Natural killer cell treated with Interleukin-12 subunit alpha and Interleukin-12 subunit beta and Interleukin-15 and Interleukin-18, amount 100 ng/mL, for 72 hours (primary cell): ENCODE data around the gene HBG1. TPM values are rescaled to one million over a fixed set of nuclear protein-coding genes. Genes with fewer than 3 reads are reported as not detected.

Experiments
- ATAC-seq, 2 donors: fragments of 150-1000 bp; cut with Tn5 transposase in 1 of 2; sonication (Bioruptor Pico), chemical (Tn5 transposase) in 1 of 2; 2 replicates each; pipeline ENCODE4 v1.10.0; 2021
- DNase-seq: peaks from one replicate; pipeline ENCODE4 v3.0.0; 2022; ENCODE audit warnings: low spot score
- H3K27ac Mint-ChIP-seq, 2 donors: 1 replicate in 1 of 2; 2 replicates in 1 of 2; pipeline ENCODE4 v1.8.0; 2022; ENCODE audit warnings: mixed read lengths in 2 of 2, mild to moderate bottlenecking in 1 of 2, moderate library complexity in 1 of 2
- H3K27me3 Mint-ChIP-seq, 2 donors: 1 replicate in 1 of 2; 2 replicates in 1 of 2; pipeline ENCODE4 v1.8.0; 2022; ENCODE audit warnings: mixed read lengths in 2 of 2
- H3K36me3 Mint-ChIP-seq: one replicate; pipeline ENCODE4 v1.8.0; 2022; ENCODE audit warnings: mixed read lengths
- H3K4me1 Mint-ChIP-seq, 2 donors: 1 replicate in 1 of 2; 2 replicates in 1 of 2; pipeline ENCODE4 v1.8.0; 2022; ENCODE audit warnings: low read depth in 2 of 2, mixed read lengths in 2 of 2, mild to moderate bottlenecking in 1 of 2
- H3K4me3 Mint-ChIP-seq: one replicate; pipeline ENCODE4 v1.8.0; 2022; ENCODE audit warnings: mixed read lengths
- H3K9me3 Mint-ChIP-seq: 2 replicates; pipeline ENCODE4 v1.8.0; 2022; ENCODE audit warnings: mixed read lengths
- total RNA-seq, 2 donors: library from RNA; stranded (reverse); gene quantifications; one replicate each; pipeline ENCODE4 v1.2.3, GENCODE V29; 2022

The HBG1 gene
- total RNA-seq, 2 donors from 2014 or later = not detected

GRCh38 chr11:5223146-5223545, 26.5 kb downstream of the HBG1 start:
- ATAC-seq = no peak
- Mint-ChIP-seq H3K4me1 (no peaks in the 10 kb centered on the region), H3K36me3 (no peaks in the 10 kb centered on the region), H3K27me3 (no peaks in the 10 kb centered on the region), H3K4me3 (no peak overlapping the region), H3K27ac (no peak overlapping the region), H3K9me3 (no peaks in the 10 kb centered on the region)
- DNase-seq = no peak

DNA sequence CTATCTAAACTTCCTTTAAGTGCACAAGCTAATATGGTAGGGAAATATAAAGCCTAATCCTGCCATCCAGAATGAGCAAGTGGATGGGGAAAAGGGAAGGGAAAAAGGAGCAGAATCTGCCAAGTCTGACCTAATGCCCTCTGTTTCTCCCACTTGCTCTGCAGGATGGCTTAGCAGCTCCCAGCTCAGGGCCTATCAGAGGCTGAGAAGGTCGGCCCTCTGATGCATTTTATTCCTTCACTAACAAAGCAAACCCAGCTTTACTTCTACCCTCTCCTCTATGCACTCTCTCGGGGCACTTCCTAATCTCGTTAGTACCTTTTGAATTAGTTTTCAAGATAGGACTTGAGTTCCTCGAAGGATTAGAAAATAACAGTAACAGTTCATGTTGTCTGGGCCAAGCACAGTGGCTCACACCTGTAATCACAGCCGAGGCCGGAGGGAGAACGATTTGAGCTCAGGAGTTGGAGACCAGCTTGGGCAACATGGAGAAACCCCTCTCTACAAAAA, 39.2 kb downstream of the HBG1 start:
- no peak for DNase-seq
- Mint-ChIP-seq H3K27ac (no peak overlapping the region), H3K27me3 (no peaks in the 10 kb centered on the region), H3K36me3 (no peaks in the 10 kb centered on the region), H3K4me1 (no peaks in the 10 kb centered on the region), H3K4me3 (no peak overlapping the region), H3K9me3 (no peaks in the 10 kb centered on the region)
- ATAC-seq = no peak

- no peak for DNase-seq
- Mint-ChIP-seq H3K36me3 (no peaks in the 10 kb centered on the region), H3K27ac (no peak overlapping the region), H3K9me3 (no peaks in the 10 kb centered on the region), H3K4me1 (no peaks in the 10 kb centered on the region), H3K27me3 (peaks cover under 1 to 9% of the 10 kb centered on the region in 2 donors), H3K4me3 (no peak overlapping the region)
- no peak for ATAC-seq
Observed at GRCh38 chr11:5204787-5205186, 44.9 kb downstream of the HBG1 start.

- no peak overlapping the region for H3K27ac Mint-ChIP-seq
- no peaks in the 10 kb centered on the region for H3K4me1 Mint-ChIP-seq
- DNase-seq = no peak
- no peaks in the 10 kb centered on the region for H3K36me3 Mint-ChIP-seq
- H3K27me3 Mint-ChIP-seq = peaks cover 3 to 9% of the 10 kb centered on the region in 2 donors
- no peak for ATAC-seq
- no peaks in the 10 kb centered on the region for H3K9me3 Mint-ChIP-seq
- H3K4me3 Mint-ChIP-seq = no peak overlapping the region
Observed at GRCh38 chr11:5203366-5203765, 46.3 kb downstream of the HBG1 start.

DNA sequence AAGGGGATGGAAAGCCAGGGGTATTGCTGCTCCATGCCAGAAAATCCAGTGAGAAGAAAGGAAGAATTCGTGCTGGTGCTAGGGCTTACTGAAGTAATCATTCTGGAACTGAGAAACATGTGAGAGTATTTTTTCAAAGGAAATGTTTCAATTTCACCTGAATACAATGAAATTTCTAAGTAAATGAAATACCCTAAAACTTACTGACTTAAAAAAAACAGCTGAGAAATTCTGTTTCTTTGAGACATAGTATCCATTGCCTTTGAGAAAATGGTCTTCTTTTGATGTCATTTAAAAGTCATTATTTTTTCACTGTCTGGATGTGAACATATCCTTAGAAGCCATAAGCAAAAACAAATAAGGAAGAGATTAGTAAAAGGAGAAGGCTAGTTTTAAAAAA, 49.1 kb downstream of the HBG1 start, which contains the start of gene OR51V1:
OR51V1 (minus strand) TSS at position 101 of the 400 bp plus-strand sequence; CDS start at position 101, 0 bp downstream.
- Mint-ChIP-seq H3K27me3 (peaks cover 3 to 9% of the 10 kb centered on the region in 2 donors), H3K36me3 (no peaks in the 10 kb centered on the region), H3K4me3 (no peak within 1 kb of the TSS), H3K4me1 (no peaks in the 10 kb centered on the region), H3K9me3 (no peaks in the 10 kb centered on the region), H3K27ac (no peak within 1 kb of the TSS)
- ATAC-seq (no peak), DNase-seq (no peak)

GRCh38 chr11:5198285-5198684, 51.4 kb downstream of the HBG1 start:
- Mint-ChIP-seq H3K4me3 (no peak overlapping the region), H3K9me3 (no peaks in the 10 kb centered on the region), H3K27ac (no peak overlapping the region), H3K4me1 (no peaks in the 10 kb centered on the region), H3K36me3 (no peaks in the 10 kb centered on the region), H3K27me3 (peaks cover 3 to 8% of the 10 kb centered on the region in 2 donors)
- ATAC-seq (no peak), DNase-seq (no peak)

Other genes with a start within 250 kb of the HBG1 start
- not detected for gene OR52J3, start 203.3 kb downstream of the HBG1 start, total RNA-seq
- not detected for gene OR52E2, start 190.2 kb downstream of the HBG1 start, total RNA-seq
- not detected for gene OR52E1, start 180.3 kb downstream of the HBG1 start, total RNA-seq
- not detected for gene OR52A5, start 111.5 kb downstream of the HBG1 start, total RNA-seq
- not detected for gene OR52A1, start 95.1 kb downstream of the HBG1 start, total RNA-seq
- not detected for gene OR51V1, start 49.2 kb downstream of the HBG1 start, total RNA-seq
- not detected for gene HBB, start 22.8 kb downstream of the HBG1 start, total RNA-seq
- gene HBD, start 15.4 kb downstream of the HBG1 start, total RNA-seq = not detected
- not detected for gene HBG2, start 4.9 kb upstream of the HBG1 start, total RNA-seq
- not detected for gene HBE1, start 20.1 kb upstream of the HBG1 start, total RNA-seq
- not detected for gene OR51B4, start 52.1 kb upstream of the HBG1 start, total RNA-seq
- gene OR51B2, start 74.4 kb upstream of the HBG1 start, total RNA-seq = not detected
- gene OR51B5, start 93.7 kb upstream of the HBG1 start, total RNA-seq = not detected
- gene OR51B6, start 101.7 kb upstream of the HBG1 start, total RNA-seq = not detected
- not detected for gene OR51M1, start 134.0 kb upstream of the HBG1 start, total RNA-seq
- not detected for gene OR51Q1, start 172.3 kb upstream of the HBG1 start, total RNA-seq
- gene OR51I1, start 191.7 kb upstream of the HBG1 start, total RNA-seq = not detected
- gene OR51I2, start 199.5 kb upstream of the HBG1 start, total RNA-seq = not detected
- not detected for gene OR52D1, start 238.8 kb upstream of the HBG1 start, total RNA-seq